HUDEP-2 (cell line): ENCODE results near the gene ZC3HAV1.
A peak's percentile ranks its signal among the peaks of the same experiment; 100 is the strongest.
"Not testable (repeated sequence)": the region's sequence is repeated elsewhere in the genome, so short reads cannot be mapped to it uniquely, and the experiment has no call there.

ENCODE experiments used
- DNase-seq, 76 experiments: peaks; one replicate each; lab custom pipeline; 2025; ENCODE audit not compliant: unreplicated experiment in 76 of 76; lab: John Stamatoyannopoulos, UW

ZC3HAV1 gene

DNA sequence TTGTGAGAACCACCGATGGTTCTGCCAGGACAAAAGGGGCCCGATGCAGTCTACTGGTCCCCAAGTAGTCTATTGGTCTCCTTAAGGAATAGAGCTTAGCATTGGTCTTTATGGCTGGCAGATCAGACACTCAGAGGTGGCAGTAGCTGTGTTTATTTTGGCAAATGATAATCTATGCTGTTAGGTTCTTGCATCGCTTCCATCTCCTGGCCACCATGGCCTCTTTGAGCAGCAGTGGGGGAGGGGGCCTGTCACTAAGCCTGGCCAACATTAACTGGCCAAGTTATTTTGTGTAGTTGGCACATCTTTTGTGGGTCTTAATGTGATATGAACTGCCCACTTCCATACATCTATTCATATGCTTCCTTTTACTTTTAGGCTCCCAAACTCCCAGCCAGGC lies 4.5 kb upstream of the ZC3HAV1 start:
- DNase-seq = no peak

- no peak for DNase-seq
Measured at GRCh38 chr7:139112741-139113250, 3.3 kb upstream of the ZC3HAV1 start.

DNA sequence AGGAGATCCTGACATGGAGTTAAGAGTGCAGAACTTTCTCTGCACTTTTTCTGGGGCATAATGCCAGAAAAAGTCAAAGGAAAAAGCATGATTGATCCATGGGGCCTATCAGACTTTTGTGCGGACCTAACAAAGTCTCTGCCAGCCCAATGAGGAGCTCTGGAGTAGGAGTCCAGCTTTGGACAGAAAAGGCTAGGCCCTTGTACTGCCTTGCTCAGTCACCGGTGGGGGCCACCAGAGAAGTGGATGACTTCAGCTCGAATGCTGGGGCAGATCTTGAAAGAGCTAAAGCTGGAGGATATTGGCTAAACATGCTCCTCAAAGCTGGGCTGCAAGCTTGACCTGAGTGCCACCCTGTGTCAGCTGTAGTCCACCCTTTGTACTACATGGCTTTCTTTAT lies 2.8 kb upstream of the ZC3HAV1 start:
- DNase-seq = peak in 1 of 76 experiments; percentile 11

DNA sequence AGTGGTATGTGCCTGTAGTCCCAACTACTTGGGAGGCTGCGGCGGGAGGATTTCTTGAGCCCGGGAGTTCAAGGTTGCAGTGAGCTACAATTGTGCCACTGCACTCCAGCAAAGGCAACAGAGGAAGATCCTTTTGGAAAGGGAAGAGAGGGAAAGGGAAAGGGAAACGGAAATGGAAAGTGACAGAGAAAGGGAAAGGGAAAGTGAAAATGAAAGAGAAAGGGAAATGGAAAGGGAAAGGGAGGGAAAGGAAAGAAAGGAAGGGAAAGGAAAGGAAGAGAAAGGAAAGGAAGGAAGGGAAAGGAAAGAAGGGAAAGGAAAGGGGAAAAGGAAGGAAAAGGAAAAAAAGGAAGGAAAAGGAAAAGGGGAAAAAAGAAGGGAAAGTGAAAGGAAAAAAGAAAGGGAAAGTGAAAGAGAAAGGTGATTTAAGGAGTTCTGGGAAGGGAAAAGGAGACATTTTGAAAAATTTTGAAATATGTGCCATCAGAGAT lies 2.3 kb upstream of the ZC3HAV1 start:
- no peak for DNase-seq

- DNase-seq = no peak
Measured at GRCh38 chr7:139111147-139111546, 1.6 kb upstream of the ZC3HAV1 start.

DNA sequence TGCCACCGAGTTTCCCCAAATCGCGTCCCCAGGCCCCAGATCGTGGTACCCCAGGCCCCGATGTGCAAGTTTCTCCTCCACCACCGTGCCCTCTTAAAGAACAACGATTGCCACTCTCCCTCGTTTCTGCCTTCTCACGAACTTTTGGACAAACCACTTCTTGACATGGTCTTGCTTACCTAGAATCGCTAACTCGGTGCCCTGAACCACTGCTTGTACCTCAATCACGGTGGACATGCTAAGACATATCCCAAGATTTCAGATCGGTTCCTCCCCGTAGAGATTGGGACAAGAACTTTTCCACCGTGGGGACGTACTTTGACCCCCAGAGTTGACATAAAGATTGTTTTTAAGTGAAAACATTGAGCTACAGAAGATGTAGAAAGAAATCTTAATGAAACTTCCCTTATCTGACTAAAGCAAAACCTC lies 477 bp upstream of the ZC3HAV1 start:
- DNase-seq = no peak

- DNase-seq = peak in 14 of 76 experiments; percentile 10 to 54 (median 46)
Measured at GRCh38 chr7:139108266-139109187, 993 bp downstream of the ZC3HAV1 start.

- peak in 6 of 76 experiments; percentile 7 to 41 (median 22) for DNase-seq
Measured at GRCh38 chr7:139106959-139107358, 2.6 kb downstream of the ZC3HAV1 start.

DNA sequence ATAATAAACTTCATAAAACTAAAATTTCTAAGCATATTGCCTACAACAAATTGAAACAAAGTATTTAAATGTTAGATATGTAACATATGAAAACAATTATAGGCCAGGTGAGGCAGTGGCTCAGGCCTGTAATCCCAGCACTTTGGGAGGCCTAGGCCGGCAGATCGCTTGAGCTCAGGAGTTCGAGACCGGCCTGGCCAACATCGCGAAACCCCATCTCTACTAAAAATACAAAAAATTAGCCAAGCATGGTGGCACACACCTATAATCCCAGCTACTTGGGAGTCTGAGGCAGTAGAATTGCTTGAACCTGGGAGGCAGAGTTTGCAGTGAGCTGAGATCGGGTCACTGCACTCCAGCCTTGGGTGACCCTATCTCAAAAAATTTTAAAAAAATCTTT lies 3.3 kb downstream of the ZC3HAV1 start:
- DNase-seq = peak in 4 of 76 experiments; percentile 11 to 19 (median 17)

DNA sequence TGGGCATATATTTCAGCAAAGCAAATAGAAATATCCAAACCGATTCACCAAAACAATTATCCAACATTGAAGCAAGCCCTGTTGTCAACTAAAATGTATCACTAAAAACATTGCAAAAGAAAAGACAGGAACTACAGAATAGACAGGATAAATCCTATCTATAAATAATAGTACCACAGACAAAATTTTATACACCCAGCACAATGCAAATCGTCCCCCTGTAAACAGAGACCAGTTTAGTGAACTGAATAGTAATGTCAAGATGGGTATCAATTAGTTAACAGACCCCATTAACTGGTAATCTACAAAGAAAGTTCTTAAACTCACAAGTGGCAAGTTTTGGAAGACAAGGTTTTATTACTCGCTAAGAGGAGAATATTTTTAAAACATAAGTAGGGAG lies 4.0 kb downstream of the ZC3HAV1 start:
- peak in 1 of 76 experiments; percentile 38 for DNase-seq

DNA sequence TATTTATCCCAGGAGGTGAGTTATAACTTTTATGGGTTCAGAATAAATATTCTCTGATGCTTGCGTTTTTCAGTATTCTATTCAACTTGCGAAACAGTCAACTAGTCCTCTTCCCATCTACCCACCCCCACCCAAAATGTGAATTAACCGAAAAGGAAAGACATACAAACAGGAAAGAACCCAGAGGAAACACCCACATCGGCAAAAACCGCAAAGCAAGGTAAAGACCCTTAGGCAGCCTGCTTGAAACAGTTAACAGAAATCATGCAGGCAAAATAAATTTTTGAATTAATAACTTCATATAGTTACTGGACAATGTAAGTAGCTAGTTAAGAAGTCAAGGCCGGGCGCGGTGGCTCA lies 5.4 kb downstream of the ZC3HAV1 start:
- peak in 4 of 76 experiments; percentile 12 to 22 (median 13) for DNase-seq

DNA sequence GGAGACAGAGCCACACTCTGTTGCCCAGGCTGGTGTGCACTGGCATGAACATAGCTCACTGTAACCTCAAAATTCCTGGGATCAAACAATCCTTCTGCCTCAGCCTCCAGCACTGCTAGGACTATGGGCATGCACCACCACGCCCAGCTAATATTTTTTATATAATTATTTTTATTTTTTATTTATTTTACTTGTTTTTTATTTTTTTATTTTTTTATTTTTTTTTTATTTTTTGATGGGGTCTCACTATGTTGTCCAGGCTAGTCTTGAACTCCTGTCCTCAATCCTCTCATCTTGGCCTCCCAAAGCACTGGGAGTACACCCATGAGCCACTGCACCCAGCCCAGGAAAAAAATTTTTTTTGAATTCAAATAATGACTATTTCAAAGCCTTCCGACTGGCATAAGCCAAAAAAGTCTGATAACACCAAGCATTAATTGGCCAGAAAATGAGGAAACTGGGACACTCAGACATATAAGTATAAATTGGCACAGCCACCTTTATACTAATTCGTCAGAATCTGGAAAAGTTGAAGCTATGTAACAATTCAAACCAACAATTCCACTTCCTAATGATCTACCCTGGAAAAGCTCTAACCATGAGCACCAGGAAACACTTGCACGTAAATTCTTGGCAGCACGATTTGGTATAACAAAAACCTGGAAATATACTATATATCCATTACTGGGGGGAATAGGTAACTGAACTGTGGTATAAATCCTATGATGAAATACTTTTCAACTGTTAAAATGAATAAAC lies 6.3 kb downstream of the ZC3HAV1 start:
- DNase-seq = no peak

- DNase-seq = not testable (repeated sequence)
Measured at GRCh38 chr7:139101637-139102158, 7.8 kb downstream of the ZC3HAV1 start.

- DNase-seq = no peak
Measured at GRCh38 chr7:139099172-139099947, 10.2 kb downstream of the ZC3HAV1 start.

DNA sequence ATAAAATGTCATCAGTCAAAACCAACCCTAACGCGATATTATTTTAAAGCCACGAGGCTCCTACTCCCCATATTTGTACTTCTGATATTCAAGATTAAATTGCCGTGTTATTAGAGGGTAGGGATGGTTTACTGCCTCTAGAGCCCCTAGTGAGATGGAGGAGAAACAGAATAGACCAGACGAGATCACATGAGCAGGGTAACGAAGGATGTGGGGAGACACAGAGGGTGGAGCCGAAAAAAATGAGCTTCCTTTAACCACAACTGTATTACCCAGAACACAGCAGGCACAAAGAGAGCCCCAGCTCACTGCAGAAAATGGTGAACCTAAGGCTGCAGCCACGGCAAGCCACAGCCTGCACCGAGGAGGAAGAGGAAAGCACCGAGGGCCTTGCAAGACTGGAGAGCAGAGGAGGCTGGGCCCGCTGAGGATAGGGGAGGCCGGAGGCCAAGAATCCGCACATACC lies 14.3 kb downstream of the ZC3HAV1 start:
- DNase-seq = peak in 50 of 76 experiments; percentile 10 to 75 (median 42)

DNA sequence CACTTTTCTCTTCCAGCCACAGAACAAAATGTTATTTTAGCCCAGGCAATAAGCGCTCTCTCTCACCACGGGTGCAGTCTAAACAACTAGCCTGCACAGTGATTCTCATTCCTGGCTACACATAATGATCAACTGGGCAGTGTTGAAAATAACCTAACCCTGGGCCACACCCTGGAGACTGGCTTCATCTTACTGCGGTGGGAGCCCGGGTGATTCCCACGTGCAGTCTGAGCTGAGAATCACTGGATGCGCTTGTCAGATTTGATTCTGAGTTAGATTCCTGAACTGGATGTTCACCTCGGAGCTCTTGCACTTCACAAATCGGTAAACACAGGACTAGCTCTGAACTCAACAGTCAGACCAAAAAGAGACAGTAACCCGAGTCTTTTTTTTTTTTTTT lies 14.9 kb downstream of the ZC3HAV1 start:
- peak in 2 of 76 experiments; percentile 8 to 10 for DNase-seq

- DNase-seq = no peak
Measured at GRCh38 chr7:139094030-139094429, 15.5 kb downstream of the ZC3HAV1 start.

GRCh38 chr7:139093512-139093911 lies 16.0 kb downstream of the ZC3HAV1 start:
- not testable (repeated sequence) for DNase-seq

DNA sequence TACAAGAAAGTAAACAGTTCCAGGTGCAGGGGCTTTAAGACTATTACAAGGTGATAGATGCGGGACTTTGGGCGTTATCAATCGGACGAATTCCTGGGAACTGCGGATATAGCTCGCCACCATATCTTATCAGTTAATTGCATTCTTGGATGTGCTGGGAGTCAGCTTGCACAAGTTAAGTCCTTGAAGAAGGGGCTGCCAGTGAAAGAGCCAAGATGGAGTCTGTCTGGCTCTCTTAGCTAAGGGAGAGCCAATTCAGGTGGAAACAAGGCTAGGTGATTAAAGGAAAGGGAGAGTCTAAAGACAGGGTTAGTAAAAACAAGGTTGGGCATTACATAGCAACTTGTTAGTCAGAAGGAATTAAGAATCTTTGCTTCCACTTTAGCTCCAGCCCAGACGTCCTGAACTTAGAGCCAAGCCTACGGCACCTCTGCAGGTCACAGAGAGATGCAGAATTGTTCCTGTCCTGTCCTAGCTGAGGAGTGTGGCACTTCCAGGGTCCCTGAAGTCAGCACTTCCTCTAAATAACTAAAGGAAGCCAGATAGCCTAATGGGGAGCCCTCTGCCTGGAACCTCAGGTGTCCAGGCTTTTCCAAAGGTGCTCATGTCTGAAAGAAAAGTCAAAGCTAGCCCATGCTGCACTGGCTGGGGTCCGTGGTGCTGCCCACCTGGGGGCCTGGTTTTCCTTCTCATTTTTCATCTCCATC lies 17.3 kb downstream of the ZC3HAV1 start:
- DNase-seq = no peak

DNA sequence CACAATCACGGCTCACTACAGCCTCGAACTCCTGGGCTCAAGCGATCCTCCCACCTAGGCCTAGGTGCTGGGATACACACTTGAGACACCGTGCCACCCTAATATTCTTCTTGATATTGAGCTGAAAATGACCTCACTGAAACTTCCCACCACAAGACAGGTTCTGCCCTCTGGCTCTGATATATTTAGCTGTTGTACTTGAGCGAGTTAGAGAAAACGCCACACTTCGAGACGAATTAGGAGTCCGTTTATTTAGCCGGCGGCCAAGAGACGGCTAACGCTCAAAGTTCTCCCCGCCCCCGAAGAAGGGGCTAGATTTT lies 17.9 kb downstream of the ZC3HAV1 start:
- no peak for DNase-seq
